Measurements from ENCODE around the gene TMEFF2. TPM values are rescaled to one million over a fixed set of nuclear protein-coding genes. Genes with fewer than 3 reads are reported as not detected.
"Not testable (repeated sequence)": the region's sequence is repeated elsewhere in the genome, so short reads cannot be mapped to it uniquely, and the experiment has no call there.

The TMEFF2 gene
- total and polyA plus RNA-seq, 9 donors = 7.7 to 35.3 (median 28.2) TPM

DNA sequence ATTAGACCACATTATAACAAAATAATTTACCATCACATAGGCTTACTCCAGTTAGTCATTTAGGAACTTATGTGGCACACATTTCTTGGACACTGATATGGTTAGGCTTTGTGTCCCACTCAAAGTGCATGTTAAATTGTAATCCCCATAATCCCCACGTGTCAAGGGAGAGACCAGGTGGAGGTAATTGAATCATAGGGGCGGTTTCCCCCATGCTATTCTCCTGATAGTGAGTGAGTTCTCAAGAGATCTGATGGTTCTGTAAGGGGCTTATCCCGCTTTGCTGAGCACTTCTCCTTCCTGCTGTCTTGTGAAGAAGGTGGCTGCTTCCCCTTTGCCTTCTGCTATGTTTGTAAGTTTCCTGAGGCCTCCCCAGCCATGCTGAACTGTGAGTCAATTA, 114.6 kb downstream of the TMEFF2 start:
- not testable (repeated sequence) for H3K4me1 ChIP-seq (ENCODE audit: control insufficient read depth, insufficient read depth, low read length); DNase-seq; H3K27me3 ChIP-seq (ENCODE audit: control insufficient read depth, insufficient read depth, low read length); H3K9me3 ChIP-seq (replicated peaks; ENCODE audit: control insufficient read depth, low read depth, low read length); H3K36me3 ChIP-seq (ENCODE audit: control insufficient read depth, insufficient read depth, low read length); H3K4me3 ChIP-seq (ENCODE audit: low read length); H3K27ac ChIP-seq (ENCODE audit: low read length)
- WGBS (ENCODE audit: insufficient coverage) = no CpG with 5 or more reads among the region's 3 CpGs

GRCh38 chr2:192073878-192074277, 120.9 kb downstream of the TMEFF2 start:
- no peaks in the 10 kb centered on the region for H3K27me3 ChIP-seq (ENCODE audit: control insufficient read depth, insufficient read depth, low read length)
- H3K4me3 ChIP-seq (ENCODE audit: low read length) = no peak overlapping the region
- no peaks in the 10 kb centered on the region for H3K36me3 ChIP-seq (ENCODE audit: control insufficient read depth, insufficient read depth, low read length)
- H3K9me3 ChIP-seq (replicated peaks; ENCODE audit: control insufficient read depth, low read depth, low read length) = no peaks in the 10 kb centered on the region
- DNase-seq = no peak
- H3K4me1 ChIP-seq (ENCODE audit: control insufficient read depth, insufficient read depth, low read length) = no peaks in the 10 kb centered on the region
- no peak overlapping the region for H3K27ac ChIP-seq (ENCODE audit: low read length)

DNA sequence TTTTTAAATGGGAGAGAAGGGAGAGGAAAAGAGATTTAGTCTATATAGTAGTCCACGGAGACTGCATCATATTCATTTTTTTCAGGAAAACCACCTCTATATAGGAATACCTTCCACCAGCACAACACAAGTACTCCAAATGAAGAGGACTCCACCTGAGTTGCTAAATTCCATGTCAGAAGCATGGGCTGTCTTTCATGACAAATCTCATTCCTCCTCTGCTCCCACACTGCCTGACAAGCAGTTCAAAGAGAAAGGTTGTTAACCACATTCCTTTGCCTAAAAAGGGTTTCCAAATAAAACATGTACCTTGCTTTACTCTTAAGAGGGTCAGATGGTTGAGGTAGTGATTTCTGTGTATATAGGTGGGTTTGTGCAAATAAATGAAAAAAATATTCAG, 122.0 kb downstream of the TMEFF2 start:
- WGBS (ENCODE audit: insufficient coverage) = no CpG with 5 or more reads among the region's 1 CpG
- H3K4me1 ChIP-seq (ENCODE audit: control insufficient read depth, insufficient read depth, low read length) = no peaks in the 10 kb centered on the region
- no peaks in the 10 kb centered on the region for H3K36me3 ChIP-seq (ENCODE audit: control insufficient read depth, insufficient read depth, low read length)
- H3K27ac ChIP-seq (ENCODE audit: low read length) = no peak overlapping the region
- no peak for DNase-seq
- no peak overlapping the region for H3K4me3 ChIP-seq (ENCODE audit: low read length)
- H3K27me3 ChIP-seq (ENCODE audit: control insufficient read depth, insufficient read depth, low read length) = no peaks in the 10 kb centered on the region
- H3K9me3 ChIP-seq (replicated peaks; ENCODE audit: control insufficient read depth, low read depth, low read length) = no peaks in the 10 kb centered on the region

- no CpG with 5 or more reads among the region's 2 CpGs for WGBS (ENCODE audit: insufficient coverage)
- no peak for DNase-seq
- Histone ChIP-seq H3K36me3 (ENCODE audit: control insufficient read depth, insufficient read depth, low read length) (no peaks in the 10 kb centered on the region), H3K27ac (ENCODE audit: low read length) (no peak overlapping the region), H3K4me3 (ENCODE audit: low read length) (no peak overlapping the region), H3K9me3 (replicated peaks; ENCODE audit: control insufficient read depth, low read depth, low read length) (no peaks in the 10 kb centered on the region), H3K4me1 (ENCODE audit: control insufficient read depth, insufficient read depth, low read length) (no peaks in the 10 kb centered on the region), H3K27me3 (ENCODE audit: control insufficient read depth, insufficient read depth, low read length) (no peaks in the 10 kb centered on the region)
These were observed 122.5 kb downstream of the TMEFF2 start for GRCh38 chr2:192072261-192072660.

DNA sequence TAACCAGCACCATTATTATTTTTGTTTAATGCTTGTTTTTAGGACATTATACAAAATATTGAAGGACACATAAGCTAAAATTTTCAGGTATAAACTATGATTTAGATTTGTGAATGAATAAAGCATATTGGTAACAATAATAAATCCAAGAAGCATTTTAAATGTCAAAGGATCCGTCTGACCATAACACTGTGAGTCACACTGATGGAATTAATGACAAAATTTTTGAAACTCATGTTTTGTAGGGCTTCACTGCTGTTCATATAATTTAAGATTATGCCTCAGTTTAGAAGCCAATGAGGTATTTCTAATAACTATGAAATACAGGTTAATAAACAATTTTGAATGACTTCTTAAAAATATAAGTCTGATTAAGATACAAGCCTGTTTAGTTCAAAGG, 124.6 kb downstream of the TMEFF2 start:
- DNase-seq = no peak
- no peaks in the 10 kb centered on the region for H3K27me3 ChIP-seq (ENCODE audit: control insufficient read depth, insufficient read depth, low read length)
- no CpG with 5 or more reads among the region's 1 CpG for WGBS (ENCODE audit: insufficient coverage)
- no peak overlapping the region for H3K27ac ChIP-seq (ENCODE audit: low read length)
- no peak overlapping the region for H3K4me3 ChIP-seq (ENCODE audit: low read length)
- H3K36me3 ChIP-seq (ENCODE audit: control insufficient read depth, insufficient read depth, low read length) = no peaks in the 10 kb centered on the region
- H3K9me3 ChIP-seq (replicated peaks; ENCODE audit: control insufficient read depth, low read depth, low read length) = no peaks in the 10 kb centered on the region
- H3K4me1 ChIP-seq (ENCODE audit: control insufficient read depth, insufficient read depth, low read length) = no peaks in the 10 kb centered on the region

DNA sequence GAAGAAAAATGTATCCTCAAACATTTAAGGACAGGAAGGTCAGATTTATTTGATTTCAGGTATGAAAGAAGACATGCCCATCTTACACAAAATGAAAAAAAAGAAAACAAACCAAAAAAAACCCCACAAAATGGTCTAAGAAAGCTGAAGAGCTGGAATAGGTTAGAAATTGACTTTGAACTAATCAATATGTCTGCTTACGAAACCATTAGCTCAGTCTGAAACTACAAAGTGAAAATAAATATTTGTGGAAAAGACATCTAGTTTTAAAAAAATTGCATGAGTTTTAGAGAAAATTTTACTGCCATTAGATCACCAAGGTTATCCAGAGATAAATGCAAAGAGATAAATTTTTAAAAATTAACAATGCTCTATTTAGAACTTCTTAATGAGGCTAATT, 125.3 kb downstream of the TMEFF2 start:
- Histone ChIP-seq H3K27me3 (ENCODE audit: control insufficient read depth, insufficient read depth, low read length) (no peaks in the 10 kb centered on the region), H3K4me3 (ENCODE audit: low read length) (no peak overlapping the region), H3K9me3 (replicated peaks; ENCODE audit: control insufficient read depth, low read depth, low read length) (no peaks in the 10 kb centered on the region), H3K27ac (ENCODE audit: low read length) (no peak overlapping the region), H3K36me3 (ENCODE audit: control insufficient read depth, insufficient read depth, low read length) (no peaks in the 10 kb centered on the region), H3K4me1 (ENCODE audit: control insufficient read depth, insufficient read depth, low read length) (no peaks in the 10 kb centered on the region)
- WGBS (ENCODE audit: insufficient coverage) = no CpG with 5 or more reads among the region's 1 CpG
- no peak for DNase-seq

DNA sequence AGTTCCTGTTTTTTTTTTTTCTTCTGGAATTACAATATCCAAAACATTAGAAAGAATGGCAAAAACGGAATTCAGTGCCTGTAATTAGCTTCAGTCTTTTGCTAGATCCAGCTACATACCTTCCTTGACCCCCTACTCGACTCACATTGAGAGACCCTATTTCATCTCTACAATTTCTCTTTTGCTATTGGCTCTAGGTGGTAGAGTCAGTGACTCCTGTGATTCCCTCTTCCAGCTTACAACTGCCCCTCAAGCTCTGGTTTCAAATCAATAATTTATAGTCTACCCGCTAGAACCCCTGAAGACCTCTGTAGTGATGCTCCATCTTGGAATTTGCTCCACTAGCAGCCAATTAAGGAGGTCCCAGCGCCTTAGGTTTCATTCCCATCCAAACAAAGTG, 125.8 kb downstream of the TMEFF2 start:
- Histone ChIP-seq H3K9me3 (replicated peaks; ENCODE audit: control insufficient read depth, low read depth, low read length) (no peaks in the 10 kb centered on the region), H3K27me3 (ENCODE audit: control insufficient read depth, insufficient read depth, low read length) (no peaks in the 10 kb centered on the region), H3K4me1 (ENCODE audit: control insufficient read depth, insufficient read depth, low read length) (no peaks in the 10 kb centered on the region), H3K27ac (ENCODE audit: low read length) (no peak overlapping the region), H3K4me3 (ENCODE audit: low read length) (no peak overlapping the region), H3K36me3 (ENCODE audit: control insufficient read depth, insufficient read depth, low read length) (no peaks in the 10 kb centered on the region)
- DNase-seq = no peak
- 100% methylated on average over 1 of the region's 4 CpGs for WGBS (ENCODE audit: insufficient coverage)

- H3K4me3 ChIP-seq (ENCODE audit: low read length) = no peak overlapping the region
- H3K27ac ChIP-seq (ENCODE audit: low read length) = no peak overlapping the region
- H3K9me3 ChIP-seq (replicated peaks; ENCODE audit: control insufficient read depth, low read depth, low read length) = no peaks in the 10 kb centered on the region
- no peaks in the 10 kb centered on the region for H3K4me1 ChIP-seq (ENCODE audit: control insufficient read depth, insufficient read depth, low read length)
- DNase-seq = no peak
- no peaks in the 10 kb centered on the region for H3K27me3 ChIP-seq (ENCODE audit: control insufficient read depth, insufficient read depth, low read length)
- no CpG with 5 or more reads among the region's 1 CpG for WGBS (ENCODE audit: insufficient coverage)
- H3K36me3 ChIP-seq (ENCODE audit: control insufficient read depth, insufficient read depth, low read length) = no peaks in the 10 kb centered on the region
These were observed 127.1 kb downstream of the TMEFF2 start for GRCh38 chr2:192067631-192068030.

DNA sequence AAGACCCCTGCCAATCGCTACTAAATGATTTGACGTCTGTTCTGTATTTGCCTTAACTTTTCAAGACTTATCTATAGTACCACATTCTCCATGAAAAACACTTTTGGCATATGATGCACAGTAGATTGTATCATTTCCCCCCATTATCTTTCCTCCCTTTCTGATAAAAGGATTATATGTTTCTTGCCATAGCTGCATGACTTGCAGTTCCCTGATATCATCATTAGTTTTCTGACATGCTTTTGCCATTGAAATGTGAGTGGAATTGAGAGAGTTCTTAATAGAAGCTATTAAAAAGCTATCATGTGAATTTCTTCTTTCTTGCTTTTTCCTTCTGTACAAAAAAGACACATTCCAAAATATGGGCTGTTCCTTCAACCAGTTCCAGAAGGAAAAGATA, 130.3 kb downstream of the TMEFF2 start:
- no peak for DNase-seq
- Histone ChIP-seq H3K27ac (ENCODE audit: low read length) (no peak overlapping the region), H3K36me3 (ENCODE audit: control insufficient read depth, insufficient read depth, low read length) (no peaks in the 10 kb centered on the region), H3K9me3 (replicated peaks; ENCODE audit: control insufficient read depth, low read depth, low read length) (no peaks in the 10 kb centered on the region), H3K4me1 (ENCODE audit: control insufficient read depth, insufficient read depth, low read length) (no peaks in the 10 kb centered on the region), H3K4me3 (ENCODE audit: low read length) (no peak overlapping the region), H3K27me3 (ENCODE audit: control insufficient read depth, insufficient read depth, low read length) (no peaks in the 10 kb centered on the region)
- WGBS (ENCODE audit: insufficient coverage) = 100% methylated on average over 1 of the region's 2 CpGs

DNA sequence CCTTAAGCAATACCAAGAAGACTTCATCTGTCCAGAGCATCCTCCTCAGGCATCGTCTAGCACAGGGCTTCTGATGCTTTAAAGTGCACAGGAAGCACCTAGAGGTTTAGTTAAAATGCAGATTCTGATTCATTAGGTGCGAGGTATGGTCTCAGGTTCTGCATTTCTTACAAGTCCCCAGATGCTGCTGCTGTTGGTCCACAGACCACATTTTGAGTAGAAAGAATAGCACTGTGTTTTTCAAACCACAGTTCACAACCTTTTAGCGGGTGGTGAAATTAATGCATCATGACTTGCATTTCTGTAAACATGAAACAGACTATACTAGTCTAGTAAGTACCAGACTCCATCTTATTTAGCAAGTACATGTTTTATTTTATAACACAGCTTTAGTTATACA, 134.6 kb downstream of the TMEFF2 start:
- H3K36me3 ChIP-seq (ENCODE audit: control insufficient read depth, insufficient read depth, low read length) = peaks cover 3% of the 10 kb centered on the region
- no peaks in the 10 kb centered on the region for H3K4me1 ChIP-seq (ENCODE audit: control insufficient read depth, insufficient read depth, low read length)
- DNase-seq = no peak
- no peaks in the 10 kb centered on the region for H3K27me3 ChIP-seq (ENCODE audit: control insufficient read depth, insufficient read depth, low read length)
- H3K27ac ChIP-seq (ENCODE audit: low read length) = no peak overlapping the region
- 50% methylated on average over 1 of the region's 3 CpGs for WGBS (ENCODE audit: insufficient coverage)
- H3K9me3 ChIP-seq (replicated peaks; ENCODE audit: control insufficient read depth, low read depth, low read length) = no peaks in the 10 kb centered on the region
- H3K4me3 ChIP-seq (ENCODE audit: low read length) = no peak overlapping the region

DNA sequence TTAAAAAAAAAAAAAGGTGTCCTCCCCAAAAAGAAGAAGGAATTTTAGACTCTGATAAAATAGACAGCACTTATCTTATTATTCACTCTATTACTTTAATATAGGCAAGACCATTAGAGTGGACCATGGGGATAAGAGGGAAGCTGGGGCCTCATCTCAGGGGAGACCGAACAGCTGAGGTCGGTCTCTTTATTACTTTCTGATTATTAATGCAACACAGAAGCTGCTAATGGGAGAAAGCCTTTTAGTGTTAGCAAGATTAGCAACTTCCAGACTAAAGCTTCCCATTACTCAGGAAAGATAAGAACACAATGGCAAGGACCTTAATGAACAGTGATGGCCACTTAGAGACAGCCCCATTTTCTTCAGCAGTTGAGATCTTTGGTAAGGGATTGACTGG, 135.5 kb downstream of the TMEFF2 start:
- H3K27me3 ChIP-seq (ENCODE audit: control insufficient read depth, insufficient read depth, low read length) = no peaks in the 10 kb centered on the region
- no peaks in the 10 kb centered on the region for H3K4me1 ChIP-seq (ENCODE audit: control insufficient read depth, insufficient read depth, low read length)
- H3K36me3 ChIP-seq (ENCODE audit: control insufficient read depth, insufficient read depth, low read length) = peaks cover 3% of the 10 kb centered on the region
- WGBS (ENCODE audit: insufficient coverage) = no CpG with 5 or more reads among the region's 2 CpGs
- no peak overlapping the region for H3K4me3 ChIP-seq (ENCODE audit: low read length)
- H3K27ac ChIP-seq (ENCODE audit: low read length) = no peak overlapping the region
- DNase-seq = no peak
- no peaks in the 10 kb centered on the region for H3K9me3 ChIP-seq (replicated peaks; ENCODE audit: control insufficient read depth, low read depth, low read length)
